ENCODE results near the gene PRPS1. TPM values are rescaled to one million over a fixed set of nuclear protein-coding genes. Genes with fewer than 3 reads are reported as not detected.
A peak's percentile ranks its signal among the peaks of the same experiment; 100 is the strongest.

PRPS1 gene
- total and polyA plus RNA-seq, 9 of the 15 experiments (the other 6 are each of a cell fraction or from before 2014, with no cell fraction given), result 47.8 to 175 (median 79.6) TPM

GRCh38 chrX:107659768-107660167, 31.5 kb downstream of the PRPS1 start (continued):
- TF ChIP-seq REST (IDR thresholded peaks at IDR 0.05; ENCODE audit: borderline replicate concordance) (peak; percentile 74; the same call in 1 of the 2 replicates), REST (CRISPR knock-in tag; IDR thresholded peaks at IDR 0.05; ENCODE audit: low read depth) (no peak), E4F1 (CRISPR knock-in tag; IDR thresholded peaks at IDR 0.05; ENCODE audit: borderline replicate concordance) (no peak), ID3 (CRISPR knock-in tag; IDR thresholded peaks at IDR 0.05) (no peak), ID3 (tag; IDR thresholded peaks at IDR 0.05) (no peak), E2F4 (CRISPR knock-in tag; IDR thresholded peaks at IDR 0.05; ENCODE audit: low read depth) (no peak), RBBP5 (IDR thresholded peaks at IDR 0.05; ENCODE audit: borderline replicate concordance, insufficient read depth, low read length, poor library complexity, severe bottlenecking) (no peak), MAFF (IDR thresholded peaks at IDR 0.05; ENCODE audit: low read length) (0 out of 2 replicates have a peak, but pooled peaks have one; percentile 29), MAFK (IDR thresholded peaks at IDR 0.05; ENCODE audit: low read length) (peak; percentile 35; the same call in 1 of the 2 replicates), ARNT (IDR thresholded peaks at IDR 0.05) (no peak)
